GM19467 (cell line): ENCODE data around the gene LHPP.

Experiments used
- ATAC-seq: cut with Tn5 transposase; IDR thresholded peaks from one replicate; pipeline ENCODE4 v1.9.1; 2021; ENCODE audit warnings: mild to moderate bottlenecking, moderate library complexity; ENCODE audit not compliant: unreplicated experiment

Gene LHPP

DNA sequence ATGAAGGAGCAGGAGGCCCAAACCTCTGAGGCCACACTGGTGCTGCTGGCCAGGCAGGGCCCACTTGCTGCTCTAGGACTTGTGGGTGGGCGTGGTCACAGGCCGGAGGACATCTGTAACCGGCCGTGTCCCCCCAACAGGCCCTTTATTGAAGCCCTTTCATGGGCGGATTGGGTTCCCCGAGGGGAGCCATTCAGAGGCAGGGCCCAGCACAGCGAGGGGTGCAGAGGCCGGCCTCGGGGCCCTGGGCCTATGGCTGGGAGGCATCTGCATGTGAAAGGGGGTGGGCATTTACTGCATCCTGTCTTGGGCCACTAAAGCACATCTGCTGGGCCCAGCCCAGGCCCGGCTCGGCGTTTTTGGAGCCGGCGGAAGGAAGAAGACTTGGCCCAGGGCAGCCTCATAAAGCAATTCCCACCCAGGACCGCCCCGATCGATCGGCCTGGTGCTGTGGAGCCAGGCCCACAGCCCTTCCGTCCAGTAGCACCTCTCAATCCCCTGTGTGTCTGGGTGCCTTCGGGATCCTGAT is 8.4 kb downstream of the LHPP start:
- ATAC-seq, result no peak

- no peak for ATAC-seq
These were observed 9.2 kb downstream of the LHPP start for GRCh38 chr10:124470544-124471434.

GRCh38 chr10:124472071-124472470 is 10.4 kb downstream of the LHPP start:
- ATAC-seq, result no peak

- ATAC-seq, result no peak
These were observed 11.4 kb downstream of the LHPP start for GRCh38 chr10:124473070-124473469.

GRCh38 chr10:124474514-124475070 is 13.0 kb downstream of the LHPP start:
- no peak for ATAC-seq

GRCh38 chr10:124476043-124476725 is 14.6 kb downstream of the LHPP start:
- ATAC-seq, result no peak

DNA sequence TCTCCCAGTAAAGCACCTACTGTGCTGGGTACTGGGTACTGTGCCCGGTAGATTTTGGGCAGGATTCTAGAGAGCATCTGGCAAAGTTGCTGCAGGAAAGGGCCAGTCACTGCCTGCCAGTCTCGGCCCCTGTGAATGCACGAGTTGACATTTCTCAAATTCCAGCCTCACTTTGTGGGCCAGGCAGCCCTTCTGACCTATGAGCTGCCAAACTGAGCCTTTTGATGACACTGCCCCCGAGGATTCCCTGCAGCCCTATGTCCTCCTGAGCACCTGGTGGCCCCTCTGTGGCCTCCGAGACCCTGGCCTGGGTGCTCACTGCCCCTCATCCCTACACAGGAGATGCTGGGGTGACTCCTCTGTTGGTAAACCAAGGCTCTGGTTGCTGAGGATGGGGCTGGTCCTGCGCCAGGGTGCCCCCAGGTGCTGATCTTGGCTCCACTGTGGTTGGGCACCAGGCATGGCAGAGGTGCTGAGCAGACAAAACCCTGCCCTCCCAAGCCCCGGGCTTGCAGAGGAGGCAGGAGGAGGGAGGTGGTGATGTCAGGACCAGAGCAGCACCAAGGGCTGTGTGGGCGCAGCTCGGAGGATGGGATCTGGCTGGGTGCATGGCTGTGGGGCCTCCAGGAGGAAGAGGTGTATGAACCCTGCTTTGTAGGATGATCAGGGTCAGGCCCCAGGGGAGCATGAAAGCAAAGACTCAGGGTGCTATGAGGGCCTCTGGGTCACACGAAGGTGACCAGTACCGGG is 16.2 kb downstream of the LHPP start:
- no peak for ATAC-seq

DNA sequence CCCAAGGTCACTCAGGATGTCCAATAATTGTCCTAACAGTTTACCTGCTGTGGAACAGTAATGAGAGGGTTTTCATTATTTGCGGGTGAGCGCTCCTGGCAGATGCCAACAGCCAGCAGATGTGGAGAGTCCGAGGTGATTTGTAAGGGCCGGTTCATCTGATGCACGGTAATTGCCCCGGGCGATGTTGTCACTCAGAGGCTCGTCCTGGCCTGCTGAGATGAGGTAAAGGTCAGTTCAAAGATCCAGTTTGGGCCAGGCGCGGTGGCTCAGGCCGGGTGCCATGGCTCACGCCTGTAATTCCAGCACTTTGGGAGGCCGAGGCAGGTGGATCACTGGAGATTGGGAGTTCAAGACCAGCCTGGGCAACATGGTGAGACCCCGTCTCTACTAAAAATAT is 16.9 kb downstream of the LHPP start:
- ATAC-seq, result no peak

DNA sequence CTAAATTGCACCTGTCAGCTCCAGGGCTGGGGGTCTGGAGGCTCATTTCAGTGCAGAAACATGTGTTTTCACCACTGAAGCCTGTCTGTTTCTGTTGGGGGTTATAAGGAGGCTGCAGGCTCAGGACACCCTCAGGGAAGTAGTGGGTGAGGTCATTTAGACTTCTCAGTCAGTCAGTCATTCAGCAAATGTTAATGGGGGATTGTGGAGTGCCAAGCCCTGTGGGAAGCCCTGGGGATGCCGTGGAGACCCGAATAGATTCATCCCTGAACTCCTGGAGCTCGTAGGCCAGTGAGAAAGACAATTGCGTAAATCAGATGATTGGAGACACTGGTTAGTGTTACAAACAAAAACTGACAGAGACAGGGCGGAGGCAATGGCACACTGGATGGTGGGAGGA is 19.2 kb downstream of the LHPP start:
- ATAC-seq, result no peak

GRCh38 chr10:124481717-124482116 is 20.1 kb downstream of the LHPP start:
- no peak for ATAC-seq

DNA sequence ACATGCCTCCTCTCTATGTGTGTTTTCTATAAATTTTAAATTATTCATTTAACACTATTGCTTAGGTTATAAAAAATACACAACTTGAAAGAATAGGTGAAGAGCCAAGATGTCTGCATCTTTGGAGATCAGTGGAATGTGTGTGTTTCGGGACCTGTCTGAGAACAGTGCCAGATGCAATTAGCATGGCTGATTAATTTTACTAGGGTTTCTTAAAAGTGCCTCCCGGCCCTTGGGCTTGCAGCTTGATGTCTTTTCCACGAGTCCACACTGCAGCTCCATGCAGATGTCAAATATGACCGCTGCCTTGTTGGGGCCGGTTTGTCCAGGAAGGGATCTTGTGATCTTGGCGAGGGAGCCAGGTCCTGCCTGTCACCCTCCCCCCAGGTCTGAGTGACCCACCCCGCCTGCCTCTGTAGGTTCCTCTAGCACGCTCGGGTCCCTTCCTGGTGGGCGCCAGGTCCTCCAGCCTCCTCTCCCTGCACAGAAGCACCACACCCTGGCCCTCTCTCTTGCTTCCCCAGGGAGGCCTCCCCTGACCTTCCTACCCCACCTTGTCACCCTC is 20.7 kb downstream of the LHPP start:
- ATAC-seq, result no peak

DNA sequence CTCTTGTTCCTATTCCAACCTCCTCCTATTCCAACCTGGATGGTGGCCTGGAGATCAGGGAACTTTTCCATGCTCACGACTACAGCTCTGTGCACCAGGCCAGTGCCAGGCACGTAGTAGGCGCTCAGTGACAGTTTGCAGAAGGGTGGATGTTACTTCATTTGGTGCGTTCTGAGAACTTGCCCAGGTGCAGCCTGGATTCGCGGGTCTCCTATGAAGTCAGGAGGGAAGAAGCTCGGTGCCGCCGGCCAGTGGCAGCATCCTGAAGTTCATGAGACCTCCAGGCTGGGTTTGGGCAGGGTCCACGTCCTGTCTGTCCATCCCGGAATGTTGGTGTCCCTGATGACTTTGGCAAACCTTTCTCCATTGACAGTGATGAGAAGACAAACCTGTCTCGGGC is 21.3 kb downstream of the LHPP start:
- no peak for ATAC-seq

DNA sequence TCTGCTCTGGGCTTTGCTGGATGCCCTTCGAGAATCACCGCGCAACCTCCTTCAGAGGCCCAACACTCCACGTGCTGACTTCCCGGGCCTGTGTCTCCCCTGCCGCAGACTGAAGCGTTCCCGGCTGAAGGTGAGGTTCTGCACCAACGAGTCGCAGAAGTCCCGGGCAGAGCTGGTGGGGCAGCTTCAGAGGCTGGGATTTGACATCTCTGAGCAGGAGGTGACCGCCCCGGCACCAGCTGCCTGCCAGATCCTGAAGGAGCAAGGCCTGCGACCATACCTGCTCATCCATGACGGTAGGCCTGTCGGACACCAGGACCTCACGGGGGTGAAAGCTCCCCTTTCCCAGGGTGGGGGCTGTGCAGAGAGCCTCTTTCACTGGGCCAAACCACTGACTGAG is 22.4 kb downstream of the LHPP start:
- no peak for ATAC-seq

DNA sequence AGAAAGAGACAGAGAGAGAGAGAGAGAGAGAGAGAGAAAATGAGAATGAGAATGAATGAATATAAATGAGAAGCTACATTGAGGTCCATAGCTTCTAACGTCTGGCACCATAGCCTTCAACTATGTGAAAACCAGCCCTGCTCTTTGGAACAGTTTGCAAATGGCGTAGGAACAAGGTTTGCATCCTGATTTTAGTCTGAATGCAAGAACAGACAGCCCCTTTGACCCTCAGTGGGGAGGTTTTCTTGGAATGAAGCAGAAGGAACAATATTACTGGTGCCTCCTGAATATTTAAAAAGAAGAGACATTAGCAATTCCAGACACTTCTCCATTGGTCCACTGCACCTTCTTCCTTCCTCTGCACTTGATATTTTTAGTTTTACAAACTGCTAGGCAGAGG is 23.0 kb downstream of the LHPP start:
- no peak for ATAC-seq

DNA sequence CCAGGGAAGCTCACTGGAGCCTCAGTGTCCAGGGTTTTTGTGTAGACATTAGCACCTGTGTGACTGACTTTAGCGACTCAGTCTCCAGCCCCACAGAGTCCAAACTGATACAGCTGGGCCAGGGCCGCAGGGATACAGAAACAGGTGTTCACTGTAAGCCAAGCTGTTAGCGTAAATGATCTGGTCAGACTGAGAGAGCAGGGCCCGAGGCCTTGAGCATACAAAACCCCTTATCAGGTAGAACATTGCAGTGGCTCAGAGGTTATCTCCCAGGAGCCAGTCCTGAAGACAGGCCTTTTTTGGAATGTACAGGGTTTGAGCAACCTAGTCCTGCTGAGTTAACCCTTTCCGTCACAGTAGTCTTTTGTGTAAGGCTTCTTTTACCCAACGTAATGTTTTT is 25.0 kb downstream of the LHPP start:
- ATAC-seq, result no peak

- no peak for ATAC-seq
These were observed 29.5 kb downstream of the LHPP start for GRCh38 chr10:124491105-124491504.

DNA sequence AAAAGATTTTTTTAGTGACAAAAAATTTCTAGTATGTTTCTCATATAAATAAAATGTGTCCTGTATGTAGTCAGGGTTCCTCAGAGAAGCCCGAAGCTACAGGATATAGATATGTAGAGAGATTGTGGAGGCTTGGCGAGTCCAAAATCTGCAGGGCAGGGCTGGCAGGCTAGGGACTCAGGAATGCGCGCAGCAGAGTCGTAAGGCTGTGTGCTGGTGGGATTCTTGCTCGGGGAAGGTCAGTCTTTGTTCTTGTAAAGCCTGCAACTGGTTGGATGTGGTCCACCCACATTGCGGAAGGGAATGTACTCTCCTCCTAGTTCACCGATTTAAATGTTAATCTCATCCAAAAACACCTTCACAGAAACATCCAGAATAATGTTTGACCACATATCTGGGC is 30.6 kb downstream of the LHPP start:
- no peak for ATAC-seq

DNA sequence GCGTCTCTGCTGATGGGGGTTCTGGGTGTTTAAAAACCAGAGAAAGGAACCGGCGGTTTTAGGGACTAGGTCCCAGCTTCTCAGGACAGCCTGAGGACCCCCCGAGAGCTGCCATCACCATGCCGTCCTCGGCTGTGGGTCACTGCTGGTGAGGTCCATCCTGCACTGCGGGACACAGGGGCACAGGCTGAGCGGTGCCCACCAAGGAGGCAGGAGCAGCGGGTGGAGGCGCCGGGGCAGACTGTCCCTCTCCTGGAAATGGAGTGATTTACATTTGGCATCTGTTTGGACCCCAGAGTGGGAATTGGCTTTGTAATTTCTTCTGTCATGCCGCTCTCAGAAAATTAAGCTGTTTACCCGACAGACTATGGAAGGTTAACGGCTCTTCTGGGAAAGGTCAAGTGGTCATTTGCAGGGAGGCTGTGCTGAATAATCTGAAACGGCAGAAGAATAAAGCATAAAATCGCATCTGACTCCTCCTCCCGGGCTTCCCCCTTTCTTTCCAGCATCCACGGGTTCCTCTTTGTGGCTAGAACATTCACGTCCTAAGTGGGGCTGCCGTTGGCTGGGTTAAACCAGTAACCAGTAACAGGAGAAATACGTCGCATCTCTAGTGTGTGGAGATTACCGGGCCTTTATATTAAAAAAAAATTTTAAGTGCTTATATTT is 31.7 kb downstream of the LHPP start:
- no peak for ATAC-seq

DNA sequence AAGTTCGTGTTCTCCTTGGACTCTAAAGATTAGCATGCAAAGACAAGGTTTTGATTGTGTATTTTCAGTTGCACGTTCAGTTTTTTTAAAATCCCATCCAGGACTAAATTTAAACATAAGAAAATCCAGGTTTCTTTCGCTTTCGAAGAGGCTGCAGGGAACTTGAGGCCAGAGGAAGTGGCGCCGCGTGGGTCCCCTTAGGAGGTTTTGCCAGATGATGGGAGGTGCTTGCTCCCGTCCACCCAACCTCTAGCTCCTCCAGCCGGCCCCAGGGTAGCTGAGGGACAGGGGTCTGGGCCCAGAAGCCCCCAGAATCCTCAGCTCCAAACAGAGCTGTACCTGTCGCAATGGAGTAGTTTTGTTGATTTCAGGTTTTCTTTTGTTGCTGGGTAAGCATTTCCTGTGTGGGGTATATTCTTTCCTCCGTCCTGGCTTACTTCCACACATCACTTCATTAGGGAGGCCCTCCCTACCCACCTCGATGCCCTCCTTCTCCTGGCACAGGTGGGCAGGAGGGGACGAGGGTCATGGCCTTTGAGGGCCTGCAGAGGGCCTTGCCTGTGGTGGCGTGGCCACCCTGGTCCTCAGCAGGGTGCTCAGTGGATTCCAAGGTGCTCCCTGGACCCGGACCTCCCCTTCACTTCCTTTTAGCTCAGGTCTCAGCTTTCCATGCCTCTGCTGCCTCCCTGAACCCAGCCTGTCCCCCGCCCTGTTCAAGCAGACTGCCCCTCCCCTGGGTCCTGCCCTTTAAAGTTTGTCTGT is 32.6 kb downstream of the LHPP start:
- ATAC-seq, result no peak

GRCh38 chr10:124495162-124495561 is 33.5 kb downstream of the LHPP start:
- ATAC-seq, result no peak
